Measurements from ENCODE around the gene ANGPTL7. TPM values are rescaled to one million over a fixed set of nuclear protein-coding genes. Genes with fewer than 3 reads are reported as not detected.

The ANGPTL7 gene
- total RNA-seq, 1 donor from 2014 or later = 2.0 TPM

GRCh38 chr1:11180342-11180744, 8.8 kb upstream of the ANGPTL7 start:
- Histone ChIP-seq H3K4me3 (no peak overlapping the region), H3K9me3 (no peaks in the 10 kb centered on the region), H3K27ac (peak overlapping the region; percentile 12 to 34), H3K36me3 (peaks cover 0 to 20% of the 10 kb centered on the region in 2 donors), H3K27me3 (no peaks in the 10 kb centered on the region), H3K4me1 (peaks cover 11 to 37% of the 10 kb centered on the region in 2 donors)
- TF ChIP-seq, protein P1, sequence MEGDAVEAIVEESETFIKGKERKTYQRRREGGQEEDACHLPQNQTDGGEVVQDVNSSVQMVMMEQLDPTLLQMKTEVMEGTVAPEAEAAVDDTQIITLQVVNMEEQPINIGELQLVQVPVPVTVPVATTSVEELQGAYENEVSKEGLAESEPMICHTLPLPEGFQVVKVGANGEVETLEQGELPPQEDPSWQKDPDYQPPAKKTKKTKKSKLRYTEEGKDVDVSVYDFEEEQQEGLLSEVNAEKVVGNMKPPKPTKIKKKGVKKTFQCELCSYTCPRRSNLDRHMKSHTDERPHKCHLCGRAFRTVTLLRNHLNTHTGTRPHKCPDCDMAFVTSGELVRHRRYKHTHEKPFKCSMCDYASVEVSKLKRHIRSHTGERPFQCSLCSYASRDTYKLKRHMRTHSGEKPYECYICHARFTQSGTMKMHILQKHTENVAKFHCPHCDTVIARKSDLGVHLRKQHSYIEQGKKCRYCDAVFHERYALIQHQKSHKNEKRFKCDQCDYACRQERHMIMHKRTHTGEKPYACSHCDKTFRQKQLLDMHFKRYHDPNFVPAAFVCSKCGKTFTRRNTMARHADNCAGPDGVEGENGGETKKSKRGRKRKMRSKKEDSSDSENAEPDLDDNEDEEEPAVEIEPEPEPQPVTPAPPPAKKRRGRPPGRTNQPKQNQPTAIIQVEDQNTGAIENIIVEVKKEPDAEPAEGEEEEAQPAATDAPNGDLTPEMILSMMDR (IDR thresholded peaks at IDR 0.05) = no peak
- intact Hi-C loops (cut with DNase I) = no loop called here
- DNase-seq (ENCODE audit: low spot score in 2 of 2) = no peak

- no peak for DNase-seq (ENCODE audit: low spot score in 2 of 2)
- TF ChIP-seq, protein P1 (IDR thresholded peaks at IDR 0.05) = no peak
- Histone ChIP-seq H3K4me3 (no peak overlapping the region), H3K36me3 (peaks cover 0 to 20% of the 10 kb centered on the region in 2 donors), H3K9me3 (no peaks in the 10 kb centered on the region), H3K27ac (no peak overlapping the region), H3K27me3 (no peaks in the 10 kb centered on the region), H3K4me1 (peaks cover 9 to 22% of the 10 kb centered on the region in 2 donors)
- intact Hi-C loops (cut with DNase I) = no loop called here
Measured at GRCh38 chr1:11182884-11183283, 6.3 kb upstream of the ANGPTL7 start.

DNA sequence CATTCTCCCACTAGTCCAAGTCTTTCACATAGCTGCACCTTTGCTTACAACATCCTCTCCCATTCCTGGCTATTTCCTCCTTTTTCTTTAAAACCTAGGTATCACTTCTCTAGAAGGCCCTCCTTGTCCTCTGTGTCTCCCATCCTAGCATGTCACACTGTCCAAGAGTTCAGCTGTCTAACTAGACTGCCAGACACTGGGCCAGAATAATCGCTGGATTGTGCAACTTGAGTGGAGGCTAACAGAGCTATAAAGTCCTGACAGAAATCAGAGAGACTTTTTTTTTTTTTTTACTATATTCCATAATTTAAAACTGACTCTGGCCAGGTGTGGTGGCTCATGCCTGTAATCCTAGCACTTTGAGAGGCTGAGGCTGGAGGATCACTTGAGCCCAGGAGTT, 4.2 kb upstream of the ANGPTL7 start:
- no peak overlapping the region for H3K4me3 ChIP-seq
- no peak for DNase-seq (ENCODE audit: low spot score in 2 of 2)
- H3K27me3 ChIP-seq = no peaks in the 10 kb centered on the region
- H3K9me3 ChIP-seq = no peaks in the 10 kb centered on the region
- no peak overlapping the region for H3K27ac ChIP-seq
- peaks cover 7 to 26% of the 10 kb centered on the region in 2 donors for H3K36me3 ChIP-seq
- intact Hi-C loops (cut with DNase I) = no loop called here
- H3K4me1 ChIP-seq = peaks cover 0 to 5% of the 10 kb centered on the region in 2 donors
- TF ChIP-seq, protein P1 (IDR thresholded peaks at IDR 0.05) = no peak

- intact Hi-C loops (cut with DNase I) = no loop called here
- TF ChIP-seq, protein P1 (IDR thresholded peaks at IDR 0.05) = no peak
- Histone ChIP-seq H3K4me3 (no peak overlapping the region), H3K36me3 (peaks cover 15 to 32% of the 10 kb centered on the region in 2 donors), H3K9me3 (no peaks in the 10 kb centered on the region), H3K27ac (no peak overlapping the region), H3K4me1 (no peaks in the 10 kb centered on the region), H3K27me3 (no peaks in the 10 kb centered on the region)
- no peak for DNase-seq (ENCODE audit: low spot score in 2 of 2)
Measured at GRCh38 chr1:11187000-11187399, 2.2 kb upstream of the ANGPTL7 start.

- no peaks in the 10 kb centered on the region for H3K4me1 ChIP-seq
- intact Hi-C loops (cut with DNase I) = no loop called here
- H3K4me3 ChIP-seq = no peak overlapping the region
- no peaks in the 10 kb centered on the region for H3K9me3 ChIP-seq
- H3K36me3 ChIP-seq = peaks cover 15 to 27% of the 10 kb centered on the region in 2 donors
- TF ChIP-seq, protein P1 (IDR thresholded peaks at IDR 0.05) = no peak
- no peaks in the 10 kb centered on the region for H3K27me3 ChIP-seq
- no peak for DNase-seq (ENCODE audit: low spot score in 2 of 2)
- peak overlapping the region in 1 of 2 donors; percentile 25 for H3K27ac ChIP-seq
Measured at GRCh38 chr1:11187494-11187893, 1.7 kb upstream of the ANGPTL7 start.

DNA sequence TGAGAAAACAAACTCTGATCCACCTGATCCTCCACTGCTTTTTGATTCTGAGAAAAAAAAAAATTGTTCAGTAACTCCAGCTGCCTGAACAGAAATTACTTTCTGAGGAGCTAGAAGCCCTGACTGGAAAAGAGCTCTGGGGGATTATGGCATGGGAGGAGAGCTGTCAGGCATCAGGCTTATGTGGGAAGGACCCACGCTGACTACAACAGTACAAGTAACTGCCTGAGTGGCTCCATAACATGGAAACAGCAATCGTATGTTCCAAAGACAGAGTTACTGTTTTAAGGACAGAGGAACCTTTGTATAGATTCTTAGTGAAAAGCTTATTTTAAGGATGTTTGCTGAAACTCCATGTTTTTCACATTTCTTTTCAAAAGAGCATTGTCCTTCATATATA, 1.2 kb upstream of the ANGPTL7 start:
- Histone ChIP-seq H3K4me3 (no peak overlapping the region), H3K36me3 (peaks cover 19 to 22% of the 10 kb centered on the region in 2 donors), H3K9me3 (no peaks in the 10 kb centered on the region), H3K4me1 (no peaks in the 10 kb centered on the region), H3K27ac (peak overlapping the region; percentile 9 to 25), H3K27me3 (no peaks in the 10 kb centered on the region)
- TF ChIP-seq, protein P1 (IDR thresholded peaks at IDR 0.05) = no peak
- no peak for DNase-seq (ENCODE audit: low spot score in 2 of 2)
- intact Hi-C loops (cut with DNase I) = no loop called here

All from ascending aorta (tissue), 2 donors.